Epithelial cell of prostate (primary cell): ENCODE measurements around the gene PHF23.

ENCODE experiments used
- DNase-seq: peaks from one replicate; pipeline ENCODE4 v3.0.0-alpha.2; 2011; ENCODE audit warnings: low read depth, low spot score
- H3K27ac ChIP-seq: fragments of 450-650 bp; 2 replicates; pipeline ENCODE4 v1.5.1; 2017; ENCODE audit warnings: mild to moderate bottlenecking

The PHF23 gene

GRCh38 chr17:7208027-7208571, 31.2 kb downstream of the PHF23 start:
- no peak for DNase-seq
- H3K27ac ChIP-seq = no peak overlapping the region

- H3K27ac ChIP-seq = no peak overlapping the region
- DNase-seq = no peak
These were observed 31.9 kb downstream of the PHF23 start for GRCh38 chr17:7207120-7208001.

- H3K27ac ChIP-seq = no peak overlapping the region
- no peak for DNase-seq
These were observed 33.7 kb downstream of the PHF23 start for GRCh38 chr17:7205561-7205960.

- DNase-seq = no peak
- no peak overlapping the region for H3K27ac ChIP-seq
These were observed 34.3 kb downstream of the PHF23 start for GRCh38 chr17:7204828-7205461.

- DNase-seq = no peak
- no peak overlapping the region for H3K27ac ChIP-seq
These were observed 34.9 kb downstream of the PHF23 start for GRCh38 chr17:7204336-7204735.

GRCh38 chr17:7203391-7203790, 35.9 kb downstream of the PHF23 start:
- H3K27ac ChIP-seq = no peak overlapping the region
- no peak for DNase-seq

- H3K27ac ChIP-seq = no peak overlapping the region
- DNase-seq = no peak
These were observed 42.4 kb downstream of the PHF23 start for GRCh38 chr17:7196651-7197401.

- DNase-seq = no peak
- H3K27ac ChIP-seq = no peak overlapping the region
These were observed 43.3 kb downstream of the PHF23 start for GRCh38 chr17:7195971-7196370.

- DNase-seq = no peak
- no peak overlapping the region for H3K27ac ChIP-seq
These were observed 46.9 kb downstream of the PHF23 start for GRCh38 chr17:7192271-7192937.

GRCh38 chr17:7191571-7192270, 47.5 kb downstream of the PHF23 start:
- H3K27ac ChIP-seq = no peak overlapping the region
- no peak for DNase-seq

GRCh38 chr17:7191069-7191468, 48.2 kb downstream of the PHF23 start:
- H3K27ac ChIP-seq = no peak overlapping the region
- DNase-seq = no peak

GRCh38 chr17:7190276-7190917, 48.9 kb downstream of the PHF23 start:
- DNase-seq = no peak
- H3K27ac ChIP-seq = no peak overlapping the region

GRCh38 chr17:7186241-7186640, 53.0 kb downstream of the PHF23 start:
- no peak for DNase-seq
- H3K27ac ChIP-seq = no peak overlapping the region
